SK-N-SH (cell line): ENCODE measurements around the gene ZNF277. TPM values are rescaled to one million over a fixed set of nuclear protein-coding genes. Genes with fewer than 3 reads are reported as not detected.

Experiments used
- CTCF ChIA-PET: fragments of 300-600, 350-600 bp; formaldehyde crosslinking; extraction: SDS; loops from one replicate; lab custom pipeline; 2021; lab: Yijun Ruan, JAX
- POLR2A ChIA-PET: fragments of 350-600 bp; sonication (Branson Sonifier 250); formaldehyde crosslinking; extraction: SDS; loops from one replicate; lab custom pipeline; 2020; ENCODE audit warnings: antibody characterized with exemption, inconsistent platforms; lab: Yijun Ruan, JAX
- DNase-seq: peaks from one replicate; pipeline ENCODE4 v3.0.0; 2012
- H2AFZ ChIP-seq: fragments of 200-600 bp; sonication (generic); 2 replicates; pipeline ENCODE4 v1.8.1; 2016; ENCODE audit warnings: antibody characterized with exemption, mild to moderate bottlenecking, low read depth
- H3F3A ChIP-seq: fragments of 200-600 bp; sonication (generic); replicated peaks from 2 replicates; pipeline ENCODE3; 2016; ENCODE audit warnings: antibody characterized with exemption, mild to moderate bottlenecking; ENCODE audit not compliant: insufficient read depth
- H3K27ac ChIP-seq, 2 experiments: fragments of 200-500 bp in 1 of 2; fragments of 200-600 bp in 1 of 2; sonication (Bioruptor generic) in 1 of 2; sonication (generic), shearing (Covaris generic) in 1 of 2; 2 replicates each; pipeline versions ENCODE4 v1.5.1 to v1.6.1; 2014 to 2016; ENCODE audit warnings: low read depth in 2 of 2, inconsistent platforms in 1 of 2, low read length in 1 of 2, mild to moderate bottlenecking in 1 of 2, mixed read lengths in 1 of 2
- H3K27me3 ChIP-seq: fragments of 200-600 bp; sonication (generic), shearing (Covaris generic); 2 replicates; pipeline ENCODE4 v1.6.1; 2016; ENCODE audit warnings: mixed run types; ENCODE audit not compliant: insufficient read depth
- H3K36me3 ChIP-seq, 2 experiments: fragments of 200-500 bp in 1 of 2; fragments of 200-600 bp in 1 of 2; sonication (Bioruptor generic) in 1 of 2; sonication (generic) in 1 of 2; replicated peaks in 1 of 2; 2 replicates each; pipeline versions ENCODE3 to v1.5.1; 2014 to 2016; ENCODE audit warnings: low read length in 1 of 2, mild to moderate bottlenecking in 1 of 2; ENCODE audit not compliant: insufficient read depth in 2 of 2, control insufficient read depth in 1 of 2
- H3K4me1 ChIP-seq, 2 experiments: fragments of 200-500 bp in 1 of 2; fragments of 200-600 bp in 1 of 2; sonication (Bioruptor generic) in 1 of 2; sonication (generic), shearing (Covaris generic) in 1 of 2; 2 replicates each; pipeline versions ENCODE4 v1.5.1 to v1.6.1; 2014 to 2016; ENCODE audit warnings: low read depth in 1 of 2, low read length in 1 of 2, mixed run types in 1 of 2; ENCODE audit not compliant: insufficient read depth in 2 of 2, control insufficient read depth in 1 of 2
- H3K4me2 ChIP-seq: fragments of 200-600 bp; sonication (generic), shearing (Covaris generic); 2 replicates; pipeline ENCODE4 v1.6.1; 2017; ENCODE audit warnings: mixed run types
- H3K4me3 ChIP-seq, 2 experiments: fragments of 200-500 bp in 1 of 2; fragments of 200-600 bp in 1 of 2; sonication (Bioruptor generic) in 1 of 2; sonication (generic), shearing (Covaris generic) in 1 of 2; 2 replicates each; pipeline versions ENCODE4 v1.5.1 to v1.8.1; 2014 to 2016; ENCODE audit warnings: low read depth in 2 of 2, inconsistent platforms in 1 of 2, low read length in 1 of 2, mild to moderate bottlenecking in 1 of 2, mixed read lengths in 1 of 2, moderate library complexity in 1 of 2
- H3K79me2 ChIP-seq: fragments of 200-600 bp; sonication (generic); 2 replicates; pipeline ENCODE4 v1.8.1; 2017; ENCODE audit warnings: mild to moderate bottlenecking; ENCODE audit not compliant: insufficient read depth
- H3K9ac ChIP-seq: fragments of 200-600 bp; sonication (generic); 2 replicates; pipeline ENCODE4 v1.6.1; 2017; ENCODE audit warnings: mixed run types
- H3K9me2 ChIP-seq: fragments of 200-600 bp; sonication (generic); 2 replicates; pipeline ENCODE4 v1.6.1; 2017; ENCODE audit warnings: mixed run types
- H3K9me3 ChIP-seq: fragments of 200-600 bp; sonication (generic); 2 replicates; pipeline ENCODE4 v1.6.1; 2017; ENCODE audit warnings: mixed run types, mild to moderate bottlenecking, moderate library complexity
- H4K20me1 ChIP-seq: fragments of 200-600 bp; sonication (generic); 2 replicates; pipeline ENCODE4 v1.6.1; 2017; ENCODE audit warnings: mild to moderate bottlenecking, mixed run types; ENCODE audit not compliant: insufficient read depth
- ELF1 ChIP-seq: IDR thresholded peaks from 2 replicates; pipeline ENCODE4 v1.4.0; 2012
- EP300 ChIP-seq, 2 experiments: IDR thresholded peaks; 2 replicates each; pipeline versions ENCODE4 v1.4.0 to v1.6.1; 2012; ENCODE audit warnings: borderline replicate concordance in 1 of 2, low read depth in 1 of 2, low read length in 1 of 2
- FOSL2 ChIP-seq: IDR thresholded peaks from 2 replicates; pipeline ENCODE4 v1.4.0; 2012; ENCODE audit warnings: low read depth, mild to moderate bottlenecking, moderate library complexity, borderline replicate concordance
- FOXM1 ChIP-seq: IDR thresholded peaks from 2 replicates; pipeline ENCODE4 v1.4.0; 2012; ENCODE audit warnings: low read depth, mild to moderate bottlenecking
- GATA2 ChIP-seq: sonication (generic); formaldehyde crosslinking; IDR thresholded peaks from 2 replicates; pipeline ENCODE4 v1.5.0; 2020; ENCODE audit warnings: mild to moderate bottlenecking, missing genetic modification reagents
- IRF3 ChIP-seq: fragments of 150-350 bp; IDR thresholded peaks from 2 replicates; pipeline ENCODE4 v1.6.1; 2016; ENCODE audit warnings: mild to moderate bottlenecking, low read depth, low read length
- JUND ChIP-seq: IDR thresholded peaks from 2 replicates; pipeline ENCODE4 v1.4.0; 2012
- MAX ChIP-seq: IDR thresholded peaks from 2 replicates; pipeline ENCODE4 v1.4.0; 2012; ENCODE audit warnings: low read depth
- MEF2A ChIP-seq: IDR thresholded peaks from 2 replicates; pipeline ENCODE4 v1.4.0; 2012; ENCODE audit warnings: low read depth, borderline replicate concordance
- PBX3 ChIP-seq: IDR thresholded peaks from 2 replicates; pipeline ENCODE4; 2012
- RXRA ChIP-seq: IDR thresholded peaks from 2 replicates; pipeline ENCODE4 v1.4.0; 2012; ENCODE audit warnings: low read depth, mild to moderate bottlenecking, borderline replicate concordance
- SIN3A ChIP-seq: IDR thresholded peaks from 2 replicates; pipeline ENCODE4 v1.6.1; 2012; ENCODE audit warnings: low read depth, mild to moderate bottlenecking, low read length, moderate library complexity, borderline replicate concordance
- SMC3 ChIP-seq: IDR thresholded peaks from 2 replicates; pipeline ENCODE4 v1.6.1; 2012; ENCODE audit warnings: low read depth, low read length, improper control_type of control experiment
- TAF1 ChIP-seq: IDR thresholded peaks from 2 replicates; pipeline ENCODE4 v1.6.1; 2012; ENCODE audit warnings: low read depth, mild to moderate bottlenecking, low read length, moderate library complexity, borderline replicate concordance
- TCF12 ChIP-seq: IDR thresholded peaks from 2 replicates; pipeline ENCODE4 v1.4.0; 2012
- TEAD4 ChIP-seq: IDR thresholded peaks from 2 replicates; pipeline ENCODE4 v1.4.0; 2012; ENCODE audit warnings: mild to moderate bottlenecking, borderline replicate concordance; ENCODE audit not compliant: insufficient read depth
- USF2 ChIP-seq: fragments of 150-350 bp; IDR thresholded peaks from 2 replicates; pipeline ENCODE4 v1.6.1; 2017; ENCODE audit warnings: antibody characterized with exemption, low read length, low read depth, borderline replicate concordance
- ZBTB33 ChIP-seq: IDR thresholded peaks from 2 replicates; pipeline ENCODE4 v1.4.0; 2012; ENCODE audit warnings: low read depth, borderline replicate concordance
- WGBS: methylation state at CpG from one replicate; pipeline ENCODE4 v1.1.6; 2017; ENCODE audit warnings: low lambda C conversion rate; 5-methylcytosine and 5-hydroxymethylcytosine counted together
- polyA plus RNA-seq, 3 experiments: library from polyadenylated mRNA; depleted of rRNA; stranded (reverse); fragments of >200 nt; gene quantifications; 2 replicates each; pipeline ENCODE4 v1.2.3, GENCODE V29; 2012

The ZNF277 gene
- polyA plus RNA-seq, 1 of the 3 experiments (the other 2 are of a cell fraction) = 11.5 TPM

GRCh38 chr7:112192236-112193154 lies 14.0 kb upstream of the ZNF277 start:
- CTCF ChIA-PET = interaction anchor here (0.9 to 1.1 kb wide), 2 partner anchors 14 to 36 kb away, joined by 3 read pairs; no protein-coding TSS in a partner anchor
- H3K79me2 ChIP-seq = no peaks in the 10 kb centered on the region

More at GRCh38 chr7:112192236-112193154, 14.0 kb upstream of the ZNF277 start:
- no peaks in the 10 kb centered on the region for H3K9me2 ChIP-seq
- H3K4me1 ChIP-seq = peaks cover 0 to 9% of the 10 kb centered on the region in 2 experiments; a peak in 3 of 4 replicates
- no peak for TF ChIP-seq MEF2A
- no peak for TF ChIP-seq SMC3
- TF ChIP-seq TCF12 = peak; percentile 87
- peak; percentile 63 for TF ChIP-seq TEAD4
- no peak for TF ChIP-seq IRF3
- no peak for TF ChIP-seq GATA2 (CRISPR knock-in tag)
- peak; percentile 31; the same call in 1 of the 2 replicates for TF ChIP-seq ZBTB33
- TF ChIP-seq FOSL2 = peak; percentile 93
- TF ChIP-seq PBX3 = peak; percentile 50
- peak in 1 of 2 experiments; percentile 75; a peak in 2 of 4 replicates for TF ChIP-seq EP300 (IDR thresholded peaks at IDR 0.05; ENCODE audit: borderline replicate concordance in 1 of 2, low read depth in 1 of 2, low read length in 1 of 2)
- no peak for TF ChIP-seq RXRA
- no peak for TF ChIP-seq USF2
- peak; percentile 75; the same call in 1 of the 2 replicates for TF ChIP-seq SIN3A
- peak; percentile 36; the same call in 1 of the 2 replicates for TF ChIP-seq MAX
- TF ChIP-seq ELF1 = no peak
- 0 out of 2 replicates have a peak, but pooled peaks have one; percentile 14 for TF ChIP-seq FOXM1
- peak; percentile 90 for TF ChIP-seq JUND
- no peak for TF ChIP-seq TAF1
- H2AFZ ChIP-seq = no peak overlapping the region
- no peaks in the 10 kb centered on the region for H3K36me3 ChIP-seq
- peaks cover 11% of the 10 kb centered on the region for H3F3A ChIP-seq
- DNase-seq = no peak
- no peaks in the 10 kb centered on the region for H3K27me3 ChIP-seq
- no peak overlapping the region for H3K4me3 ChIP-seq
- no peaks in the 10 kb centered on the region for H3K9me3 ChIP-seq
- H4K20me1 ChIP-seq = peaks cover 3% of the 10 kb centered on the region; the same call in 1 of the 2 replicates
- no peak overlapping the region for H3K9ac ChIP-seq
- POLR2A ChIA-PET = no interaction called here
- no peak overlapping the region for H3K4me2 ChIP-seq
- peak overlapping the region in 1 of 2 experiments; percentile 42; a peak in 2 of 4 replicates for H3K27ac ChIP-seq
- 47% methylated on average over 4 of the region's 4 CpGs for WGBS
